Transverse colon (tissue), 4 donors: ENCODE results near the gene STK24. TPM values are rescaled to one million over a fixed set of nuclear protein-coding genes. Genes with fewer than 3 reads are reported as not detected.

ENCODE experiments used
- DNase-seq: peaks from one replicate; pipeline ENCODE4 v3.0.0-alpha.2; 2019
- H3K27ac ChIP-seq, 4 donors: fragments of 200-600 bp; sonication (generic); 2 replicates each; pipeline ENCODE4 v1.5.1; 2016 to 2018; ENCODE audit warnings: inconsistent platforms in 4 of 4
- H3K27me3 ChIP-seq: fragments of 200-600 bp; sonication (generic); 2 replicates; pipeline ENCODE4 v1.5.1; 2017; ENCODE audit warnings: inconsistent platforms
- H3K36me3 ChIP-seq, 4 donors: fragments of 200-600 bp; sonication (generic); 2 replicates each; pipeline ENCODE4 v1.5.1; 2017 to 2019; ENCODE audit warnings: inconsistent platforms in 4 of 4
- H3K4me1 ChIP-seq, 4 donors: fragments of 200-600 bp; sonication (generic); 2 replicates each; pipeline ENCODE4 v1.5.1; 2017 to 2020; ENCODE audit warnings: inconsistent platforms in 4 of 4
- H3K4me3 ChIP-seq, 4 donors: fragments of 200-600 bp; sonication (generic); 1 replicate in 1 of 4; 2 replicates in 3 of 4; pipeline versions ENCODE4 v1.5.1 to v1.6.1; 2017 to 2019; ENCODE audit warnings: inconsistent platforms in 4 of 4
- H3K9me3 ChIP-seq, 2 donors: fragments of 200-600 bp; sonication (generic); 2 replicates each; pipeline ENCODE4 v1.5.1; 2017 to 2019; ENCODE audit warnings: inconsistent platforms in 2 of 2
- EP300 ChIP-seq: sonication (generic); formaldehyde crosslinking; IDR thresholded peaks from one replicate; pipeline ENCODE4 v1.6.1; 2017; ENCODE audit warnings: antibody characterized with exemption, low read depth
- POLR2A ChIP-seq: fragments of 450-650 bp; IDR thresholded peaks from one replicate; pipeline ENCODE4 v1.6.1; 2016; ENCODE audit warnings: antibody characterized with exemption, mild to moderate bottlenecking, moderate library complexity
- POLR2AphosphoS5 ChIP-seq, 3 donors: sonication (generic); formaldehyde crosslinking; IDR thresholded peaks; one replicate each; pipeline ENCODE4 v1.6.1; 2016; ENCODE audit warnings: antibody characterized with exemption in 3 of 3
- WGBS, 2 donors: methylation state at CpG; one replicate each; pipeline ENCODE4 v1.1.5; 2018; ENCODE audit warnings: low coverage in 1 of 2; 5-methylcytosine and 5-hydroxymethylcytosine counted together
- in situ Hi-C, 4 donors: fragments of 200-750 bp; cut with MboI; loops; one replicate each; pipeline versions ENCODE4 v1.15.0 to v1.15.1; 2017; ENCODE audit warnings: low sequenced_read_pairs in 3 of 4, low pct_ligation_motif_present in 1 of 4, low pct_unique_long_range_greater_than_20kb in 1 of 4
- intact Hi-C: fragments of 100-400 bp; cut with DNase I; formaldehyde crosslinking; loops from one replicate; pipeline ENCODE4 v1.15.1; 2023; ENCODE audit warnings: low total_unique reads
- total RNA-seq, 4 donors: library from RNA; depleted of rRNA; stranded (reverse); fragments of >200 nt; gene quantifications; one replicate each; pipeline ENCODE4 v1.1.0, GENCODE V29; 2016
- TF ChIP-seq, protein P1 (sequence below), 5 experiments: fragments of 200-600 bp in 3 of 5; fragments of 450-650 bp in 2 of 5; sonication (generic) in 3 of 5; IDR thresholded peaks; 1 replicate in 2 of 5; 2 replicates in 3 of 5; pipeline ENCODE4 v1.5.1; 2016 to 2017; ENCODE audit warnings: antibody characterized with exemption in 5 of 5, inconsistent platforms in 3 of 5, mild to moderate bottlenecking in 2 of 5, moderate library complexity in 1 of 5

Gene STK24
- total RNA-seq, 4 donors from 2014 or later, result 87.2 to 152 (median 131) TPM

DNA sequence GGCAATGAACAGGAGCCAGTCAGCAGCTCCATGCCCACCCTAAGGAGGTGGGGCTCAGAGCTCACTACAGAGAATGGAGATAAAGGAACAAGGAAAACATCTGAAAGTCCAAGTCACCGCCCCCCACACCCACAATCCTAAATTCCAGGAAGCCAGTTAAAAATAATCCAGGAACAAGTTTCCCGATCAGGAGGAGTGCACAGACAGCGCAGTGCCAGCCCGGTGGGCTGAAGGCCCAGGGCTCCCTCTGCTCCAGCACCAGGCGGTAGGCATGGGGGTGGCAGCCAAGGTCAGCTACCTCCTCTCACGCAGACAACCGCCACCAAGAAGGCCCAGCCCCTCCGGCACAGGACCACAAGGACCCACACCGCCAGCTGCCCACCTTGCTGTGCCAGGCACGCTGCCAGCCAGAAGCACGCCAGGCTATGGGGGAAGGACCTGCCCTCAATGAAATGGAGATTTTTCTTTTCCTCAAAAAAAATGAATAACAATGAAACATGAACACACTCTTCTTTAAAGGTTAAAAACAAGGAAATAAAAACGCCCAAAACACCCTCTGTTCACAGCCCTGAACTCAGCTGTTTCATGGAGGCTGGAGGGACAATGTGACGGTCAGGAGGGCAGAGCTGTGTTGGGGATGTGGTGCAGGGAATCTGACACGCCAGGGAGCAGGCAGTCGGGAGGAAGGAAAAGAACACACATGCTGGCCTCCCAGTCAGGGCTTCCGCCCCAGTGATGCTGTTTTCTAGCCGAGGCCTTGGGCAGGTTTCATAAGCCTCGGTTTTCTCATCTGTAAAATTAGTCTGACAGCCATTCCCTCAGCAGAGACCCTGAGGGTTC is 11.0 kb downstream of the STK24 start:
- Histone ChIP-seq H3K27ac (peak overlapping the region; percentile 85 to 91 (median 88)), H3K4me1 (peaks cover 47 to 98% (median 81%) of the 10 kb centered on the region in 4 donors), H3K27me3 (no peaks in the 10 kb centered on the region), H3K4me3 (peak overlapping the region in 2 of 4 donors; percentile 11 to 31), H3K9me3 (no peaks in the 10 kb centered on the region), H3K36me3 (no peaks in the 10 kb centered on the region)
- TF ChIP-seq, protein P1, sequence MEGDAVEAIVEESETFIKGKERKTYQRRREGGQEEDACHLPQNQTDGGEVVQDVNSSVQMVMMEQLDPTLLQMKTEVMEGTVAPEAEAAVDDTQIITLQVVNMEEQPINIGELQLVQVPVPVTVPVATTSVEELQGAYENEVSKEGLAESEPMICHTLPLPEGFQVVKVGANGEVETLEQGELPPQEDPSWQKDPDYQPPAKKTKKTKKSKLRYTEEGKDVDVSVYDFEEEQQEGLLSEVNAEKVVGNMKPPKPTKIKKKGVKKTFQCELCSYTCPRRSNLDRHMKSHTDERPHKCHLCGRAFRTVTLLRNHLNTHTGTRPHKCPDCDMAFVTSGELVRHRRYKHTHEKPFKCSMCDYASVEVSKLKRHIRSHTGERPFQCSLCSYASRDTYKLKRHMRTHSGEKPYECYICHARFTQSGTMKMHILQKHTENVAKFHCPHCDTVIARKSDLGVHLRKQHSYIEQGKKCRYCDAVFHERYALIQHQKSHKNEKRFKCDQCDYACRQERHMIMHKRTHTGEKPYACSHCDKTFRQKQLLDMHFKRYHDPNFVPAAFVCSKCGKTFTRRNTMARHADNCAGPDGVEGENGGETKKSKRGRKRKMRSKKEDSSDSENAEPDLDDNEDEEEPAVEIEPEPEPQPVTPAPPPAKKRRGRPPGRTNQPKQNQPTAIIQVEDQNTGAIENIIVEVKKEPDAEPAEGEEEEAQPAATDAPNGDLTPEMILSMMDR (IDR thresholded peaks at IDR 0.05), result peak in 2 of 5 experiments; percentile 20 to 35
- TF ChIP-seq EP300 (no peak), POLR2A (peak; percentile 79), POLR2AphosphoS5 (IDR thresholded peaks at IDR 0.05) (peak; percentile 39 to 62 (median 60))
- intact Hi-C loops, result no loop called here
- WGBS, 2 donors, result 19 to 31% methylated on average over 6 to 18 of the region's 18 CpGs
- in situ Hi-C loops, result no loop called here
- peak; percentile 77 for DNase-seq

DNA sequence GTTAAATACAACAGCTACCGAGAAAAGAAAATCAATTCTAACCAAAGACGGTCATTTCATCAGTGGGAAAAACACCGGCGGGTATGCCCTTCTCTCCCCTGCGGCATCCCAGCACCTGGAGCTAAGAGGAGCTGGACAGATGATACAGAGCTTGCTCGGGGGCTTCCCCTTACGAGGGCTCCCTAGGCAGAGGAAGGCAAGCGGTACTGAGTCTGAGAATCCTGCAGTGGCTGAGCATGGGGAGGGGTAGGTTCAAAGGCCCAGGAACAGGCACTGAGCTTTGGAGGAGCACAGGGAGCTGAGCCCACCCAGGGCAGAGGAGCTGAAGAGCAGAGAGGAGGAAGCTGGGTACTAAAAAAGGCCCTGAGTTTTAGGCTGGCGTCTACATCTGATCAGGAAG is 12.7 kb downstream of the STK24 start:
- DNase-seq, result no peak
- Histone ChIP-seq H3K36me3 (no peaks in the 10 kb centered on the region), H3K27ac (peak overlapping the region; percentile 85 to 91 (median 88)), H3K9me3 (no peaks in the 10 kb centered on the region), H3K4me1 (peaks cover 44 to 96% (median 75%) of the 10 kb centered on the region in 4 donors), H3K27me3 (no peaks in the 10 kb centered on the region), H3K4me3 (no peak overlapping the region)
- 80 to 94% methylated on average over 6 to 9 of the region's 9 CpGs for WGBS, 2 donors
- TF ChIP-seq, protein P1 (IDR thresholded peaks at IDR 0.05), result no peak
- TF ChIP-seq EP300 (no peak), POLR2AphosphoS5 (IDR thresholded peaks at IDR 0.05) (no peak), POLR2A (no peak)
- intact Hi-C loops (no loop called here), in situ Hi-C loops (no loop called here)

DNA sequence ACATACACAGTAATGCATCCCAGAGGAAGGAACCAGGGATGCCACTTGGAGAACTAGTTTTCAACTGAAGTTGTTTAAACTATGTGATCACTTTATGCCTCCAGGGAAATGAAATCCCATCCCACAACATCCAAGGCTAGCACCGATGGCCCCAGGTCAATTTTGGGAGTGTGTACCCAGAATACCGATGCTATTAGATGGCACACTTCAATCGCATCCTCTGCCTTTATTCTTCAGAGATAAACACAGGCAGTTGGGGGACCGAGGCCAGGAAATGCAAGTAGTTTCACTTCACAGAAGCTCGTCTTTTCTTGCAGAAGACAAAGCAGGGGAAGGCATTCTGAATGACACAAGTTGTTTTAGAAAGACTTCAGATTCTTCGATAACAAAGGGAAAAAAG is 13.8 kb downstream of the STK24 start:
- Histone ChIP-seq H3K9me3 (no peaks in the 10 kb centered on the region), H3K36me3 (no peaks in the 10 kb centered on the region), H3K4me1 (peaks cover 54 to 96% (median 81%) of the 10 kb centered on the region in 4 donors), H3K27ac (peak overlapping the region; percentile 57 to 91 (median 66)), H3K27me3 (no peaks in the 10 kb centered on the region), H3K4me3 (no peak overlapping the region)
- no peak for DNase-seq
- intact Hi-C loops, result no loop called here
- TF ChIP-seq EP300, result no peak
- no peak for TF ChIP-seq POLR2AphosphoS5 (IDR thresholded peaks at IDR 0.05)
- TF ChIP-seq, protein P1 (IDR thresholded peaks at IDR 0.05), result no peak
- no peak for TF ChIP-seq POLR2A
- in situ Hi-C loops, result no loop called here
- 32 to 38% methylated on average over 2 to 6 of the region's 6 CpGs for WGBS, 2 donors

DNA sequence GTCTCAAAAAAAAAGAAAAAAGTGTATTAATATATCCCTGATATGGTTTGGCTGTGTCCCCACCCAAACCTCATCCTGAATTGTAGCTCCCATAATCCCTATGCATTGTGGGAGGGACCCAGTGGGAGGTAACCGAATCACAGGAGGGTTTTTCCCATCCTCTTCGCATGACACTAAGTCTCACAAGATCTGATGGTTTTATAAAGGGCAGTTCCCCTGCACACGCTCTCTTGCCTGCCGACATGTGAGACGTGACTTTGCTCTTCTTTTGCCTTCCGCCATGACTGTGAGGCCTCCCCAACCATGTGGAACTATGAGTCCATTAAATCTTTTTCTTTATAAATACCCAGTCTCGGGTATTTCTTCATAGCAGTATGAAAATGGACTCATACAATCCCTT is 17.7 kb downstream of the STK24 start:
- in situ Hi-C loops, result no loop called here
- WGBS, 2 donors, result 88 to 97% methylated on average over 5 to 7 of the region's 7 CpGs
- no peak for DNase-seq

More for the DNA sequence above, 17.7 kb downstream of the STK24 start:
- Histone ChIP-seq H3K36me3 (no peaks in the 10 kb centered on the region), H3K27ac (peak overlapping the region in 1 of 4 donors; percentile 56), H3K4me1 (peaks cover 36 to 85% (median 64%) of the 10 kb centered on the region in 4 donors), H3K27me3 (no peaks in the 10 kb centered on the region), H3K4me3 (no peak overlapping the region), H3K9me3 (no peaks in the 10 kb centered on the region)
- intact Hi-C loops, result no loop called here
- no peak for TF ChIP-seq EP300
- no peak for TF ChIP-seq POLR2A
- TF ChIP-seq, protein P1 (IDR thresholded peaks at IDR 0.05), result no peak
- TF ChIP-seq POLR2AphosphoS5 (IDR thresholded peaks at IDR 0.05), result no peak
